Measurements from ENCODE around the gene RNF187.

RNF187 gene

DNA sequence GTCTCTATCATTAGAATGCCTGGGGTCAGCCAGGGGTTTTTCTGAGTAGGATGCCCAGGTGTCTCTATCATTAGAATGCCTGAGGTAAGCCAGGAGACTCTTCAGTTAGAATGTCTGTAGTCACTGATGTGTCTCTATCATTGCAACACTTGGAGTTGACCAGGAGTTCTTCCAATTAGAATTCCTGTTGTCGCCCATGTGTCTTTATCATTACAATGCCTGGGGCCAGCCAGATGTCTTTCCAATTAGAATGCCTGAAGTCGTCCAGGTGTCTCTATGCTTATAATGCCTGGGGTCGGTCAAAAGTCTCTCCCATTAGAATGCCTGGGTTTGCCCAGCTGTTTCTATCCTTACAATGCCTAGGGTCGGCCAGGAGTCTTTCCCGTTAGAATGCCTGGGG, 55.8 kb downstream of the RNF187 start:
- no peak for FAIRE-seq
- DNase-seq (ENCODE audit: insufficient read length, low spot score), result no peak

DNA sequence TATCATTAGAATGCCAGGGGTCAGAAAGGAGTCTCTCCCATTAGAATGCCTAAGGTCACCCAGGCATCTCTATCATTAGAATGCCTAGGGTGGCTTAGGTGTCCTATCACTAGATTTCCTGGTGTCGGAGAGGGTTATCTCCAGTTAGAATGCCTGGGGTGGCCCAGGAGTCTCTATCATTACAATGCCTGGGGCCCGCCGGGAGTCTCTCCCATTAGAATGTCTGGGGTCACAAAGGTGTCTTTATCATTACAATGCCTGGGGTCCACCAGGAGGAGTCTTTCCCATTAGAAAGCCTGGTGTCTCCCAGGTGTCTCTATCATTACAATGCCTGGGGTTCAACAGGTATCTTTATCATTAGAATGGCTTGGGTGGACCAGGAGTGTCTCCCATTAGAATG, 56.2 kb downstream of the RNF187 start:
- no peak for FAIRE-seq

DNA sequence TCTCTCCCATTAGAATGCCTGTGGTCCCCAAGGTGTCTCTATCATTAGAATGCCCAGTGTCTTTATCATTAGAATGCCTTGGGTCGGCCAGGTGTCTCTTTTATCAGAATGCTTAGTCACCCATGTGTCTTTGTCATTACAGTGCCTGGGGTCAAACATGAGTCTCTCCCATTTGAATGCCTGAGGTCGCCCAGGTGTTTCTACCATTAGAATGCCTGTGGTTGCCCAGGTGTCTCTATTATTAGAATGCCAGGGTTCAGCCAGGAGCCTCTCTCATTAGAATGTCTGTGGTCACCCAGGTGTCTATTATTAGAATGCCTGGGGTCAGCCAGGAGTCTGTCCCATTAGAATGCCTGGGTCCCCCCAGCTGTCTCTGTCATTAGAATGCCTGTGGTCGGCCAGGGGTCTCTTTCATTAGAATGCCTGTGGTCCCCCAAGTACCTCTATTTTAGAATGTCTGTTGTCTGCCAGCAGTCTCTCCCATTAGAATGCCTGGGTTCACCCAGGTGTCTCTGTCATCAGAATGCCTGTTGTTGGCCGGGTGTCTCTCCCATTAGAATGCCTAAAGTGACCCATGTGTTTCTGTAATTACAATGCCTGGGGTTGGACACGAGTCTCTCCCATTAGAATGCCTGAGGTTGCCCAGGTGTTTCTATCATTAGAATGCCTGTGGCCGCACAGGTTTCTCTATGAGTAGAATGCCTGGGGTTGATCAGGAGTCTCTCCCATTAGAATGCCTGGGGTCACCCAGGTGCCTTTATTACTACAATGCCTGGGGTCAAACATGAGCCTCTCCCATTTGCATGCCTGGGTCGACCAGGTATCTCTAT, 57.1 kb downstream of the RNF187 start:
- no peak for FAIRE-seq

More for the DNA sequence above, 56.2 kb downstream of the RNF187 start:
- DNase-seq (ENCODE audit: insufficient read length, low spot score), result no peak

DNA sequence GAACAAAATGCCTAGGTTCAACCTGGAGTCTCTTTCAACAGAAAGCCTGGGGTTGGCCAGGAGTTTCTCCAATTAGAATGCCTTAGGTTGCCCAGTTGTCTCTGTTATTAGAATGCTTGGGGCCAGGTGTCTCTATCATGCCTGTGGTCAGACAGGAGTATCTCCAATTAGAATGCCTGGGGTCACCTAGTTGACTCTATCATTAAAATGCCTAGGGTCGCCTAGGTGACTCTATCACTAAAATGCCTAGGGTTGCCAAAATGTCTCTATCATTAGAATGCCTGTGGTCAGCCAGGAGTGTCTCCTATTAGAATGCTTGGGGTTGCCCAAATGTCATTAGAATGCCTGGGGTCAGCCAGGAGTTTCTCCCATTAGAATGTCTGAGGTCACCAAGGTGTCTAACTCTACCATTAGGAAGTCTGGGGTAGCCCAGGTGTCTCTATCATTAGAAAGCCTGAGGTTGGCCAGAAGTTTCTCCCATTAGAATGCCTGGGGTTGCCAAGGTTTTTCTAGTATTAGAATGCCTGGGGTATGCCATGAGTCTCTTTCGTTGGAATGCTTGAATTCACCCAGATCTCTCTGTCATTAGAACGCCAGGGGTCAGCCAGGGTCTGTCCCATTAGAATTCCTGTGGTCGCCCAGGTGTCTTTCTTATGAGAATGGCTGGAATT, 57.9 kb downstream of the RNF187 start:
- DNase-seq (ENCODE audit: insufficient read length, low spot score), result no peak
- FAIRE-seq, result no peak

More for the DNA sequence above, 57.1 kb downstream of the RNF187 start:
- DNase-seq (ENCODE audit: insufficient read length, low spot score), result no peak
